ENCODE measurements around the gene BACH2. TPM values are rescaled to one million over a fixed set of nuclear protein-coding genes. Genes with fewer than 3 reads are reported as not detected.

The BACH2 gene
- total RNA-seq, 1 donor from 2014 or later = 0.89 TPM

GRCh38 chr6:90238496-90239266 is 58.0 kb downstream of the BACH2 start:
- DNase-seq (ENCODE audit: low read depth) = no peak

- DNase-seq (ENCODE audit: low read depth) = no peak
Observed at GRCh38 chr6:90237350-90237990, 59.2 kb downstream of the BACH2 start.

- no peak for DNase-seq (ENCODE audit: low read depth)
Observed at GRCh38 chr6:90233994-90234393, 62.6 kb downstream of the BACH2 start.

- no peak for DNase-seq (ENCODE audit: low read depth)
Observed at GRCh38 chr6:90233213-90233612, 63.4 kb downstream of the BACH2 start.

GRCh38 chr6:90231798-90232197 is 64.8 kb downstream of the BACH2 start:
- DNase-seq (ENCODE audit: low read depth) = no peak

- DNase-seq (ENCODE audit: low read depth) = no peak
Observed at GRCh38 chr6:90231308-90231707, 65.3 kb downstream of the BACH2 start.

GRCh38 chr6:90230548-90231215 is 66.0 kb downstream of the BACH2 start:
- peak; percentile 34 for DNase-seq (ENCODE audit: low read depth)

- DNase-seq (ENCODE audit: low read depth) = no peak
Observed at GRCh38 chr6:90229331-90230010, 67.2 kb downstream of the BACH2 start.

- DNase-seq (ENCODE audit: low read depth) = no peak
Observed at GRCh38 chr6:90227673-90228072, 69.0 kb downstream of the BACH2 start.

GRCh38 chr6:90227213-90227612 is 69.4 kb downstream of the BACH2 start:
- no peak for DNase-seq (ENCODE audit: low read depth)

- peak; percentile 57 for DNase-seq (ENCODE audit: low read depth)
Observed at GRCh38 chr6:90226257-90226656, 70.4 kb downstream of the BACH2 start.

GRCh38 chr6:90224196-90224595 is 72.4 kb downstream of the BACH2 start:
- DNase-seq (ENCODE audit: low read depth) = no peak

GRCh38 chr6:90222724-90223198 is 73.9 kb downstream of the BACH2 start:
- DNase-seq (ENCODE audit: low read depth) = peak; percentile 67

- DNase-seq (ENCODE audit: low read depth) = no peak
Observed at GRCh38 chr6:90222008-90222407, 74.6 kb downstream of the BACH2 start.

GRCh38 chr6:90221403-90221802 is 75.2 kb downstream of the BACH2 start:
- DNase-seq (ENCODE audit: low read depth) = no peak

- peak; percentile 22 for DNase-seq (ENCODE audit: low read depth)
Observed at GRCh38 chr6:90220273-90220672, 76.4 kb downstream of the BACH2 start.

GRCh38 chr6:90219209-90219985 is 77.2 kb downstream of the BACH2 start:
- peak; percentile 49 for DNase-seq (ENCODE audit: low read depth)

- DNase-seq (ENCODE audit: low read depth) = peak; percentile 59
Observed at GRCh38 chr6:90218959-90219208, 77.8 kb downstream of the BACH2 start.

- DNase-seq (ENCODE audit: low read depth) = peak; percentile 98
Observed at GRCh38 chr6:90217506-90218127, 79.0 kb downstream of the BACH2 start.

GRCh38 chr6:90216072-90216977 is 80.3 kb downstream of the BACH2 start:
- DNase-seq (ENCODE audit: low read depth) = peak; percentile 95
